GM12891 (cell line): ENCODE measurements around the gene MAML2.

ENCODE experiments used
- POLR2A ChIP-seq: IDR thresholded peaks from 2 replicates; pipeline ENCODE4 v1.6.1; 2011; ENCODE audit warnings: low read depth, low read length, control low read depth
- POLR2AphosphoS5 ChIP-seq: IDR thresholded peaks from 2 replicates; pipeline ENCODE4 v1.6.1; 2011; ENCODE audit warnings: low read depth, low read length, control low read depth

DNA sequence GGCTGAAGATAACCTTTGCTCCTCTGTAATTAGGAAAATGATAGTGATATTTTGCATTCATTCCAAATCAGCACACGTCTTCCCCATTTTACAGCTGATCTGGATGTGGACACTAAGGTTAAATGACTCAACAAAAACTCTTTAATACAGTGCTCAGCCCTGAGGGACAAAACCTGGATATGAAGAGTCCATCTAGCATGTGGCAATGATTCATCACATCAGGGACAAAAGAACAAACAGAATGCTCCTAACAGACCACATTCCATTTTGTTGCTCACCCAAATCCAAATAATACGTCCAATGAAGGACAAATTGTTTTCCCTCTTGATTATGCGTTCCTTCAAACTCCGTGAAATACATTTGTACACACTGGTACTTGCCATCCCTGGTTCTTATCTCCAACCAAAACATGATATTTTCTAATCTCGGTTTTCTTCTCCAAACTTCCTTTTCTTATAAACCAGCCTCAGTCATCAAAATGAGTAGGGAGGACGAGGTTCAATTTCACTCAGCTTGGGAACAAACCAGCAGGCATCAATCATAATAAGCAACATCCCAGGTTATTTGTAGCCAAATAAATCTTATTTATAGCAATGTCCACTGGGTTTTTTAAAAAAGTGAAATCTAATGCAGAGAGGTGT, 365.3 kb downstream of the MAML2 start:
- TF ChIP-seq POLR2AphosphoS5 (no peak), POLR2A (no peak)
